Mesenteric fat pad (tissue), 1 donor: ENCODE results near the gene EFR3B. TPM values are rescaled to one million over a fixed set of nuclear protein-coding genes. Genes with fewer than 3 reads are reported as not detected.
"Not testable (repeated sequence)": the region's sequence is repeated elsewhere in the genome, so short reads cannot be mapped to it uniquely, and the experiment has no call there.

ENCODE experiments used
- DNase-seq: peaks from one replicate; pipeline ENCODE4 v3.0.0-alpha.2; 2020; ENCODE audit warnings: low spot score
- total RNA-seq: library from RNA; stranded (reverse); fragmentation: NEBNext Ultra II Directional; extraction: Animal tissue kit (Norgen Biotek cat#: 25700); gene quantifications from one replicate; pipeline ENCODE4 v1.2.1, GENCODE V29; 2021
- donor health status: DM: yes; HTN: yes; CAD: no.

Gene EFR3B
- total RNA-seq, 1 donor from 2014 or later: 2.0 TPM

DNA sequence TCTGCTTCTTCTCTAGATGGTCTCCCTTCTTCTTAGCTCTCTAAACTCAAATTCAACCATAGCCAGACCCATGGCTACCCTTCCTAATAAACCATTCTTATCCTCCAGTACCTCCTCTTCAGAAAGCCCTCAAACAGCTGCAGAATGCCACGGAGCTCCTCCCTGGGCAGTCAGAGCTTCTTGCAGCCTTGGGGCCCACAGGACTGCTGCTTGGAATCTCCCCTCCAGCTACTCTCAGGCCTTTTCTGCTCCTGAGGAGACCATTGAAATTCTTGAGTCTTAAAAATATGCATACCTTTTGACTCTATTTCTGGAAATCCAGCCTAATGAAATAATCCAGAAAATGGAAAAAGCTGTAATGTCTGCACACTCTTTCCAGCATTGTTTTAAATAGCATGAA lies 30.7 kb downstream of the EFR3B start:
- DNase-seq: no peak

DNA sequence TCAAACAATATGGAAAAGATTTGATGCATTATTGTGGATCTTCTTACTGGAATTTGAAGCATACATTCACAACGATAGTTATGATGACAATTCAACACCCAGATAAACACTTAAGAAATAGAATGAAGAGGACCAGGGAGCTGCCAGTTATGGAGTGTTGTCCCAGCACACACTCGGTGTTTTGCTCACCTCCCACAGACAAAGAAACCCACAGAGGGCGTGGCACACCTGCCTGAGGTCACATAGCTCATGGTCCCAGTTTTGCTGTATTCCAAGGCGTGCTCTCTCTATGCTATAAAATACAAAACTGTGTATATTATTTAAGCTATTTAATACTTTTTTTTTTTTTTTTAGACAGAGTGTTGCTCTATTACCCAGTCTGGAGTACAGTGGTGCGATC lies 31.1 kb downstream of the EFR3B start:
- no peak for DNase-seq

DNA sequence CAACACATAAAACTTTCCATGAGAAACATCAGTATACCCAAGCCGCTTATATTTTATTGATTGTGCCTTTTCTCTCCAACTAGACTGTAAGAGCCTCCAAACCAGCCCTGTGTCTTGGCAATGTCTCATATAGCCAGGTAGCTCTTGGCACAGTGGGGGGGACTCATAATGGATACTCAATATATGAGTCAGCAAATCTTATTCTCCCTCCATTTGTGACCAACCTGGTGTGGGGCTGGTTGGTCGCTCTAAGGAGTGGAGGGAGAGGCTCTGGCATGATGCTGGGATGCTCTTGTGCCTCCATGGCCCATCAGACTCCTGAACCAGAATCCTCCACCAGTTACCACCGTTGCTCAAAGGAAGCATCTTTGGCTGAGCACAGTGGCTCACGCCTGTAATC lies 32.0 kb downstream of the EFR3B start:
- DNase-seq: no peak

DNA sequence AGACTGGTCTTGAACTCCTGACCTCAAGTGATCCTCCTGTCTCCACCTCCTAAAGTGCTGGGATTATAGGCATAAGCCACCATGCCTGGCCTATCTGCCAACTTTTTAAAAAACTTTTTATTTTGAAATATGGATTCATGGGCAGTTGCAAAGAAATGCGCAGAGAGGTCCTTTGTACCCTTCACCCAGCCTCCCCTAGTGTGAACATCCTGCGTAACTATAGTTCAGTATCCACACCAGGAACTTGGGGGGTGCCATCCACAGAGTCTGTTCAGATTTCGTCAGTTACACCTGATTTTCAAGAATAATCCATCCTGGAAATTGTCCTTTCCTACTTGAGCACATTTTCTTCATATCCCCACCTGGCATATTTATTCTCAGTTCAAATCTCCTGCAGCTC lies 33.0 kb downstream of the EFR3B start:
- DNase-seq: no peak

DNA sequence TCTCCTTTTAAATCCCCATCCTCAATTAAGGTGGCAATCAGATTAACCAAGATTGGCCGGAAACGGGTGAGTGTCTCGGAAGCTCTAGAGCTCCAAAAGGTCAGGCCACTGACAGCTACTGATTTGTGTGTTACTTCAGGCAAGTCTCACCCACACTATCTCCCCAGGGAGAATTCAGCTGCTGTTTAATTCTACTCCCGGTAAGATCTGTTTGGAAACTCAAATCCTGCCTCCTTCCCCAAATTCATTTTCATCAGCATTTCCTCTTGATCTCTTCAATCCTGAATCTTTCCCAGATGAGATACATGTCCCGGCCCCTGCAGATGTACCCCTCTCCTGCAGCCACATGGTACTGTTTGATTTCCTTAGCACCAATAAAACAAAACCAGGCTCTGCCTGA lies 34.9 kb downstream of the EFR3B start:
- DNase-seq: no peak

DNA sequence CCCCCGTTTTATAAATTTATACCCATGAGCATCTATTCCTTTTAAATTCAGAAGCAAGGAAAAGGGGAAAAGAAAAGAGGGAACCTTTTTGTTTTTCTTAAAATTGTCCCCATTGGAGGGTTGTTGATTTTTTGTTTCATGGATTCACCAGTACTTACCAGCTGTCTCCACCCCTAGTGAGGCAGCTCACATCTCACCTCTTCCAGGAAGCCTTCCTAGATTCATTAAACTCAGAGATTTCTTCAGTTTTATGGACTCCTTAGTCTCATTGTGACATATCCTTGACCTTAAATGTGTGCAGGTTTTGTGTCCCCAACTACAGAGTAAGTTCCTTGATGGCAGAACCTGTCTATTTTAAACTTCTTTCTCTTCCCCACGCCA lies 35.9 kb downstream of the EFR3B start:
- no peak for DNase-seq

DNA sequence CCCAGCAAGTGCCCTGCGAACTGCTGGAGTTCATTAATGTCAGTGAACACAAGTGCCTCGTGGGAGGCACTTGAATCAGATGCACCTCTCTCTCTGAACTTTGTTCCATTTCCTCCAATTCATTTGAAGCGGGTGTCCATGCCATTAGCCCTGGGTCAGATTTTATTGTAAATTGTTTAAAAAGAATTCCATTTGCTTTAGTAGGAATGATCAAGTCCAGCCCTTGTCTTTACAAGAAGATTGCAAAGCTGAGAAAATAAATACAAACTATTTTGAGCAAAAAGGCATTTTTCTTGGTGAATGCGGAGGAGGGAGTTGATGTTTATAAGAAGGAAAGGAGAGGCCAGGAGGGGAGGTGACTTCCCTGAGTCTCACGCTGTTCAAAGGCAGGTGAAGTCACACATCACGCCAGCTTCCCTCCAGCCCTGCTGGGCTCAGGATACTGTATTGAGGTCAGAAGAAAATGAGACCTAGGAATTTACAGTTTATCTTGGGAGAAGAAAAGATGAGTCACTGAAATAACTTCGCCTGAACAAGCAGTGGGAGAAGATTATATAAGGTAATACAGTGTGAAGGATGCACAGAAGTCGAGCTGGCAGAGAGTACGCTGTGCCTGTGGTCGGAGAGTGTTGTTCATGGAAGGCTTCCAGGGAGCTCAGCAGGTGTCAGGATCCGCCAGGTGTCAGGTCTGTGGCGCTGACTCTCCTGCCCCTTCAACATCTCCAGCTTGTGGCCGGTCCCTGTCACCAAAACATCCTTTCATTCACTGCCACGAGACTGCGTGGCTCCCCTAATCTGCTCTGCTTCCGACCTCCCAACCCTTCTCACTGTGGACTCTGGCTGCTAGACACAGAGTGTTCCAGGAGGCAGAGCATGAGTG lies 36.5 kb downstream of the EFR3B start:
- no peak for DNase-seq

DNA sequence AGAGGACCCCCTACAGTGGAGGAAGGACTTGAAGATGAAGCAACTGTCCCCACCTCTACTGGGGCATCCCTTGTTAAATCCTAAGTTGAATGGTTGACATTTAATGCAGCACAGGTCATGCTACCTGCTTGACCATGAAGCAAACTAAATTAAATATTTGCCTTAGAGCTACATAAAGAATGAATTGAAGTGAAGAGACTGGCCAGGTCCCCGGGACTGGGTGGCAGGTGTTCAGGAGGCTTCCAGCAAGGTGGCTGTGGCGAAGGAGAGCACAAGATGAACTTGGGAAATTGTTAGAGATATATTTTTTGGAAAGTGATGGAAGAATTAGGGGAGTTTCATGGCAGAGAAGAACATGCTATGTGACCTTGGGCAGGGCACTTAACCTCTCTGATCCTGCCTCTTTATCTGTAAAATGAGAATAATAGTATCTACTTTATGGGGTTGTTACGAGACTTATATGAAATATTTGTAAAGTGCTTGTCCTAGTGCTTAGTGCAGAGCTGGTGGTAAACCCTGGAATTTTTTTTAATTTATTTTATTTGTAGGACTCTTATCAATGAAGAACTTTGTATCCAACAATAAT lies 37.3 kb downstream of the EFR3B start:
- DNase-seq: no peak

DNA sequence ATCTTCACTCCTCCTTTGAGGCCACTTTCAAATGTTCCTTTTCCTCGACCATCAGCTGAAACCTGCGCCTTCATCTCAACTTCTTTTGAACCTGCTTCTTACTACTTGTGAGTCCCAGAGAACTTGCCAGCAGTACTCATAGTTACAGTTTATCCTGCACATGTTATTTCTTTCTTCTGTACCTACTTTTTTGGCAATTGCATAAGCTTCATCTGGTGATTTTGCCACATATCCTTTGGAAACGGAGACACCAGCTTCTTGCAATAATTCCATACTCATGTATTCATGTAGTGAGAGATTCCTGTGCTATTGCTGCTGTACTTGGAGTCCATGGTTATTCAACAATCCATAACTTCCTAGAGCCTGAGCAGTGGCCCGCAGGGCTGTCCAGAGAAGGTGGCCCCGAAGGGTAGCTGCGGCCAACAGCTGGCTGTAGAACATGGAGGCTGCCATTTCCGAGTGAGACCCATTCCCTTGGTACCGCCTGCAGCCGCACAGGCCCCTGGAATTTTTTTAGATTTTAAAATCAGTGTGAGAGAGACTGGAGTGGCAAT lies 39.4 kb downstream of the EFR3B start:
- no peak for DNase-seq

DNA sequence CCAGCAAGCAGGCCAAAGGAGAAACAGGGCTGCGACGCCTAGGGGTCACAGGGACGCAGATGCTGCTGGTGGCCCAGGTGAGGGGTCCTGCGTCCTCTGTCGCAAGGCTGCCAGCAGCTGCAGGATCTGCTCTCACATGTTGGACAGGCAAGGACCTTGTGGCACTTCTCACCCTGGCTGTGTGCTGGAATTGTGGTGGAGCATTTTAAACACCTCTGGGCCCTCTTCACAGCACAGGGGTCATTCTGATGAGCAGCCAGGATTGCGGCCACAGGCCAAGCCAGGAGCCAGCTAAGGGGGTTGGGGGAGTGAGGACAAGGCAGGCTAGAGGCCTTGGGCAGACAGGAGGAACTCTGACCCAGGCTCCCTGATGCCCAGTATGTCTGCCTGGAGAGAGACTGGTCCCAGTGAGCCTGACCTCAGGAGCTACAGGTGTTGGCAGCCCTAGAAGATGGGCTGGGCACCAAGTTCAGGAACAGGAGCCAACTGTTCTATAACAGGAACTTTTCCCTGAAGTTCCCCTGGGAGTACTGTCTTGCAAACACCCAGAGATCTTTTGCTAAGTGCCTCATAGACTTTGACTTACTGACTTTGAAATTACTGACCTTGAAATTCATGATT lies 40.2 kb downstream of the EFR3B start:
- DNase-seq: no peak

DNA sequence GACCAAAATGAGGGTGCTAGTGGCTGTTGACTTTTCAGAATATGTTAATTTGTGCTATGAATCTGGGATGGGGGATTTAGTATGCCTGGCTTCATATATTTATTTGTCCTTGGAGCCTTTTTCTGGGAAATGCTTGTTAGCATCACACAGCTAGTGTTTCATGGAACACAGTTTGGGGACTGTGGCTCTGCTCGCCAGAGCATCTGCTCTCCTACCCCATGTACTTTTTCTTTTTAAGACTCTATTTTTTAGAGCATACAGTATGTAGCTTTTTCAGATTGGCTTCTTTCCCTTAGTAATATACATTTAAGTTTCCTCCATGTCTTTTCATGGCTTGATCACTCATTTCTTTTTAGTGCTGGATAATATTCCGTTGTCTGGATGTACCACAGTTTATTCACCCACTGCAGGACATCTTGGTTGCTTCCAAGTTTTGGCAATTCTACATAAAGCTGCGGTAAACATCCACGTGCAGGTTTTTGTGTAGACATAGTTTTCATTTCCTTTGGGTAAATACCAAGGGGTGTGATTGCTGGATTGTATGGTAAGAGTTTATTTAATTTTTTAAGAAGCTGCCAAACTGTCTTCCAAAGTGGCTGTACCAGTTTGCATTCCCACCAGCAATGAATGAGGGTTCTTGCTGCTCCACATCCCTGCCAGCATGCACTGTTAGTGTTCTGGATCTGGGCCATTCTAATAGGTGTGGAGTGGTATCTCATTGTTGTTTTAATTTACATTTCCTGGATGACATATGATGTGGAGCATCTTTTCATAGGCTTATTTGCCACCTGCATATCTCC lies 44.1 kb downstream of the EFR3B start:
- no peak for DNase-seq

DNA sequence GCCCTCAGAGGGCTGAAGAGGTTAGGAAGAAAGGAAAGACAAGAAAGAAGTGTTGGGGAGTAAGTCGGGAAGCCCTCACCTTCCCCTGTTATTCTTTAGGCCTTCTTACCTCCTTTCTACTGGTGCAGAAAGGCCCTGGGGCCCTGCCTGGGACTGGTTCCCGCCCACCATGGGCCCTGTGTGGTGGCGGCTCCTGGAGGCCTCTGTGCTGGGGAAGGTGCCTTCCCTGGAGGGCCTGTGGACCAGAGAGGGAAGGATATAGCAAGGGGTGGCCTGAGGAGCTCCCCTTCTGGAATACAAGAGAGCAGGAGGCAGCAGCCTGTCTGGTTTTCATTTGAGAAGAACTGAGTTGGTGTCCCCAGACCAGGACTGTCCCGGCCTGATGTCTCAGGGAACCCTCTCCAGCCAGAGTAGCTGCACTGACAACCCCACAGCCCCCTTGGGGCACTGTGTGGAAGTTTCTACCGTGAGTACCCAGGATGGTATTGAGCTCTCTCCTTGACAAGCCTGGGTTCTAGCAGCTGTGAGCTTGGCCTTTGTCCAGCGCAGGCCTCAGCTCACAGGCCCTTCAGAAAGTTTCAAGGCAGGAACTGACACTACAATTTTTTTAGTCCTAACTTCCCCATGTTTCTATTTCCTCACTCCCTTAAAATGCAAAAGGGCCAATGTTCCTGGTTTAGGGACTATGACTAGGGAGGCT lies 47.1 kb downstream of the EFR3B start:
- no peak for DNase-seq

DNA sequence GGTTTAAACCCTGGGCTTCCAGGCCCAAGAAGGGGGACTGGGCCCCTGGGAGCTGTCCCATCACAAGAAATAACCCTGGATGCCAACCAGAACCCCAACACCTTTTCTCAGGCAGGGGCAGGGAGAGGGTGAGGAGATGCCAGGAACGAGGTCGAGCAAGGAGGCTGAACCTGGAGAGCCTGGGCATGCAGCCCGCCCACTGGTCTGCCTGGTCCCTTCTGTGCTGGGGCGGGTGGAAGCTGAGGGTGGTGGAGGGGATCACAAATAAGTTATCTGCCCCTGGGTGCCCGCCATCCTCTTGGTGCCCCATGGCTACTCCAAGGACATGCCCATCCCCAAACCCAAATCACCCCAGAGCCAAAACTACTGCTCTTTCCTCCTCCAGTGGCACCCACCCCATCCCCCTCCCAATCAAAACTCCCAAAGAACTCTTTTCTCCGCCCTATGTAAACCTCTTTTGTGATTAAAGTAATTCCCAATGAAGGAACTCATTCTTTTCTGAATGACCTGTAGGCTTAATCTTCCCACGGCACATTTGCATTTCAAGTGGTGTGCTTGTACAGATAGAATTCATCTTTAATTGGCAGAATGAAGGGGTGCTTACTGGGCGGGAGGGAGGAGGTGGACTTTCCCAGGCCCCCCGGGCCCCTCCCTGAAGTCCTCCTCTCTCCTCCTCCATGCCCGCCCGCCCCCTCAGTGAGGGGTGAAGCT lies 47.9 kb downstream of the EFR3B start:
- DNase-seq: no peak

DNA sequence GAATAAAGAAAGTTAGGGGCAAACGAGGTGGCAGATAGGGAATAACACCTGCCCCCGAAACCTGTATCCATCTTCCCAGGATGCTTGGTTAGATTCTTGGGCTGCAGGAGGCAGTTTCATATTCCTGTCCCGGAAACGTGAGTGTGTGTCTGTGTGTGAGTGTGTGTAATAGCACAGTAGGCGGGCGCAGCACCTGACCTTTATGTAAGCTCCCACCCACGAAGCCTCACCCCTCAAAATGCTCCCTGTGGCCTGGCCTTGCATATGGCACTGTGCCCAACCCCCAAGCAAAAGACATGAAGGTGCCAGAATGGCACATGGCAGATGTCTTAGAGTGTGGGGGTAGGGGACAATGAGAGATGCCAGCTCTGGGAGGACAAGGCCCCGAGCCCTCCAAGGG lies 48.9 kb downstream of the EFR3B start:
- DNase-seq: no peak

DNA sequence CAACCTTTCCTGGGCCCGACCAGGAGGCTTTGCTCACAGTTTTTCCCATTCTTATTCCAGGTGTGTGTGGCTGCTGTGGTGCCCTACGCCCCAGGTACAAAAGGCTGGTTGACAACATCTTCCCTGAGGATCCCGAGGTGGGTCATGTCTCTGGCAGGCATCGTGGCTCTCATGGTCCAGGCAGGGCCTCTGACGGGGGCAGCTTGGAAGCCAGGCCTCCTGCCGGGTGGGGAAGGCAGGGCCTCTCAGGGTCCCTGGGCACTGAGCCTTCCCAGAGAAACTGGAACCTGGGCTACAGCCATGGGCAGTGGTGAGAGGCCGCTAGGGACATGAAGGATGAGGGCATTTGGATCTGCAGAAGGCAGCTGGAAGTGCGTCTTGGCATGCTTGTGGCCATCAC lies 49.4 kb downstream of the EFR3B start:
- DNase-seq: no peak

DNA sequence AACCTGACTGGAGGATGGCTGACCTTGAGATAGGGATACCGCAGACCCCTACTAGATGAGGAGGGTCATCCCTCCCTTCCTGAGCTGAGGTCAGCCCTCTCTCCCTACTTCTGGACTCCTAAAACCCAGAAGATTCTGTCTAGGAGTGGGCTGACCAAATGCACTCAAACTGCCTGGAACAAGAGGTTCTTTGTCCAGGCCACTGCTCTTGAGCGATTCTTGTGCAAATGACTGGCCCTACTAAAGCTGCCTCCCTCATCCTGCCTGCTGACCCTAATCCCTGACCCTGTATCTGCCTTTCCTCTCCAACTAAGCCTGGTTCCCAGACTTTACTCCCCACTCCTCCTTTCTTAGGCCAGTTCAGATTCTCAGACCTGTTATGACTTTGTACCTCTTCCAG lies 56.2 kb downstream of the EFR3B start:
- no peak for DNase-seq

DNA sequence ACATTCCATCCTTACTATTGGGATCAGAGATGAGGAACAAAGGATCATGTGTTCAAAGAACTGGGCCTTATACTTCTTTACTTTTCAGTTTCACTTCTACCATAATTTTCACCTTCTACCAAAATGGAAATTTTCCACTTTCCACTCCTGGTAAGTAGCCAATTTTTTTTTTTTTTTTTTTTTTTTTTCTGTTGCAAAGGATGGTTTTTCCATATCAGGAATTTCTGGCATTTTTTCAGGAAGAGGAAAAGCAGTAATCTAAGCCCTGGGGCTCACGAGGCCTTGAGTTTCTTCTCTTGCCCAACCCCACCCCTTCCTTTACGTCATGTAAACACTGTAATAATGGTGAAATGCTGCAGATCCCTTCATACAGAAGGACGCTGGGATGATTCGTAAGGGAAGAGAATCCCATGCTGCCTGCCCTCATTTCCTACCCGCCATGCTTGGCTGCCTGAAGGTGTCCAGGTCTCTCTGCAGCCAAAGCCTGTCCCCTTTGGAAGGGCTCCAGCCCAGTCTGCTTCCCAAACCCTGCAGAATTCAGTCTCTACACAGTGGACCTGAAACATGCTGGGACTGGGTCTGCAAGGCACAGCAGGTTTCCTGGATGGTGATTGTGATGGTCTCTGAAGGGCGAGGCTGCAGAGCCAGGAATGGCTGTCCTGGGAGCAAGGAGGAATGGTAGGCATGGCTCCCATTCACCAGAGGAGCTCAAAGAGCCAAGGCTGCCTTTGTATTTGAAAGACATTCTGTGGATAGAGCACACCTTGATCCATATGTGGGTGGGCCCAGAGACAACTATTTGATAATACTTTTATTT lies 57.0 kb downstream of the EFR3B start:
- no peak for DNase-seq

DNA sequence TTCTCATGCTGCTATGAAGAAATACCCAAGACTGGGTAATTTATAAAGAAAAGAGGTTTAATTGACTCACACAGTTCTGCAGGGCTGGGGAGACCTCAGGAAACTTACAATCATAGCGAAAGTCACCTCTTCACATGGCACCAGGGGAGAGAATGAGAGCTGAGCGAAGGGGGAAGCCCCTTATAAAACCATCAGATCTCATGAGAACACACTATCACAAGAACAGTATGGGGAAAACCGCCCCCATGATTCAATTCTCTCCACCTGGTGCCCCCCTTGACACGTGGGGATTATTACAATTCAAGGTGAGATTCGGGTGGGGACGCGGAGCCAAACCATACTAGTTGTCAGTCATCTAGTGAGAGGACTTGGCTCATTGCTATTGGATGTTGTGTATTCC lies 60.5 kb downstream of the EFR3B start:
- DNase-seq: not testable (repeated sequence)

DNA sequence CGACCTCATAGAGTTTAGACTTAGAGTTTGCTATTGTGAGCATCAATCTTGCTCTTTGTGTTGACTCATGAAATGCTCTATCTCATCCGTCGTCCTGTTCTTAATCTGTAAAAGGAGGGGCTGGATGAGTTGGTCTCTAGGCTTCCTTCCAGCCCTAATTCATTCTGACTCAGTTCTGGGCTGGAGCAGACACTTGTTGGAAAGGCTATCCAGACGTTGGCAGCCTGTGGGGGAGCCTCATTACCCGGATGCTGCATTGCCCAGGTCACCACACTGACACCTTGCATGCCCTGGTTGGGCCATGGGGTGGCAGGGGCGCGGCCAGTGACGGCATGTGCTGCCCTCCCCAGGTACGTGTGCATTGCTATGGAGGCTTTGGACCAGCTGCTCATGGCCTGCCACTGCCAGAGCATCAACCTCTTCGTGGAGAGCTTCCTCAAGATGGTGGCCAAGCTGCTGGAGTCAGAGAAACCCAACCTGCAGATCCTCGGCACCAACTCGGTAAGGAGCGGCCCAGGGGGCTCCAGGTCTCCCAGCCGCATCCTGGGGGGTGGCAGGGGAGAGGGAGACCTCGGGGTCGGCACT lies 61.5 kb downstream of the EFR3B start:
- DNase-seq: no peak
